NCI-H2171 (cell line): ENCODE results near the gene PDGFA.
A peak's percentile ranks its signal among the peaks of the same experiment; 100 is the strongest.

Experiments used
- DNase-seq: peaks from one replicate; lab custom pipeline; 2025; lab: John Stamatoyannopoulos, UW

Gene PDGFA

GRCh38 chr7:472640-472957 is 47.0 kb downstream of the PDGFA start:
- DNase-seq: no peak

GRCh38 chr7:471866-472639 is 47.6 kb downstream of the PDGFA start:
- DNase-seq: peak; percentile 22

GRCh38 chr7:471191-471865 is 48.3 kb downstream of the PDGFA start:
- no peak for DNase-seq

GRCh38 chr7:469563-469961 is 50.1 kb downstream of the PDGFA start:
- no peak for DNase-seq

GRCh38 chr7:468681-469562 is 50.7 kb downstream of the PDGFA start:
- no peak for DNase-seq

GRCh38 chr7:467856-468545 is 51.6 kb downstream of the PDGFA start:
- no peak for DNase-seq

GRCh38 chr7:467393-467828 is 52.2 kb downstream of the PDGFA start:
- DNase-seq: no peak

GRCh38 chr7:466465-467191 is 53.0 kb downstream of the PDGFA start:
- DNase-seq: no peak

GRCh38 chr7:465710-466400 is 53.8 kb downstream of the PDGFA start:
- DNase-seq: no peak

GRCh38 chr7:464454-465401 is 54.9 kb downstream of the PDGFA start:
- no peak for DNase-seq

- no peak for DNase-seq
Observed at GRCh38 chr7:463817-464453, 55.7 kb downstream of the PDGFA start.

GRCh38 chr7:463362-463781 is 56.3 kb downstream of the PDGFA start:
- DNase-seq: no peak

- DNase-seq: no peak
Observed at GRCh38 chr7:462173-463103, 57.2 kb downstream of the PDGFA start.

- no peak for DNase-seq
Observed at GRCh38 chr7:461453-462172, 58.0 kb downstream of the PDGFA start.

- DNase-seq: no peak
Observed at GRCh38 chr7:461117-461452, 58.6 kb downstream of the PDGFA start.

- DNase-seq: no peak
Observed at GRCh38 chr7:460374-461116, 59.1 kb downstream of the PDGFA start.
